ENCODE results near the gene RRM1.

- TF ChIP-seq, protein P1, sequence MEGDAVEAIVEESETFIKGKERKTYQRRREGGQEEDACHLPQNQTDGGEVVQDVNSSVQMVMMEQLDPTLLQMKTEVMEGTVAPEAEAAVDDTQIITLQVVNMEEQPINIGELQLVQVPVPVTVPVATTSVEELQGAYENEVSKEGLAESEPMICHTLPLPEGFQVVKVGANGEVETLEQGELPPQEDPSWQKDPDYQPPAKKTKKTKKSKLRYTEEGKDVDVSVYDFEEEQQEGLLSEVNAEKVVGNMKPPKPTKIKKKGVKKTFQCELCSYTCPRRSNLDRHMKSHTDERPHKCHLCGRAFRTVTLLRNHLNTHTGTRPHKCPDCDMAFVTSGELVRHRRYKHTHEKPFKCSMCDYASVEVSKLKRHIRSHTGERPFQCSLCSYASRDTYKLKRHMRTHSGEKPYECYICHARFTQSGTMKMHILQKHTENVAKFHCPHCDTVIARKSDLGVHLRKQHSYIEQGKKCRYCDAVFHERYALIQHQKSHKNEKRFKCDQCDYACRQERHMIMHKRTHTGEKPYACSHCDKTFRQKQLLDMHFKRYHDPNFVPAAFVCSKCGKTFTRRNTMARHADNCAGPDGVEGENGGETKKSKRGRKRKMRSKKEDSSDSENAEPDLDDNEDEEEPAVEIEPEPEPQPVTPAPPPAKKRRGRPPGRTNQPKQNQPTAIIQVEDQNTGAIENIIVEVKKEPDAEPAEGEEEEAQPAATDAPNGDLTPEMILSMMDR (IDR thresholded peaks at IDR 0.05; ENCODE audit: low read length), result no peak
- no peak for TF ChIP-seq EZH2 (IDR thresholded peaks at IDR 0.05; ENCODE audit: borderline replicate concordance, low read length)
These were observed 51.6 kb downstream of the RRM1 start for GRCh38 chr11:4146070-4146771.
